Stimulated activated naive CD8-positive, alpha-beta T cell treated with anti-CD3 and anti-CD28 coated beads, Interleukin-15, amount 100 ng/mL, for 72 hours (primary cell): ENCODE results near the gene TRUB2.
"Not testable (repeated sequence)": the region's sequence is repeated elsewhere in the genome, so short reads cannot be mapped to it uniquely, and the experiment has no call there.

ENCODE experiments used
- ATAC-seq: fragments of 150-1000 bp; cut with Tn5 transposase; 2 replicates; pipeline ENCODE4 v1.10.0; 2021; ENCODE audit warnings: mild to moderate bottlenecking, moderate library complexity
- DNase-seq, 2 donors: peaks; one replicate each; pipeline ENCODE4 v3.0.0; 2021 to 2022
- H3K27ac Mint-ChIP-seq, 2 donors: one replicate each; pipeline ENCODE4 v1.8.0; 2022; ENCODE audit warnings: mild to moderate bottlenecking in 2 of 2, mixed read lengths in 2 of 2, moderate library complexity in 2 of 2
- H3K27me3 Mint-ChIP-seq: one replicate; pipeline ENCODE4 v1.8.0; 2022; ENCODE audit warnings: mixed read lengths
- H3K4me1 Mint-ChIP-seq: one replicate; pipeline ENCODE4 v1.8.0; 2022; ENCODE audit warnings: mild to moderate bottlenecking, mixed read lengths
- H3K4me3 Mint-ChIP-seq, 2 donors: one replicate each; pipeline ENCODE4 v1.8.0; 2022; ENCODE audit warnings: mild to moderate bottlenecking in 2 of 2, mixed read lengths in 2 of 2, moderate library complexity in 1 of 2
- H3K9me3 Mint-ChIP-seq, 2 donors: one replicate each; pipeline ENCODE4 v1.8.0; 2022; ENCODE audit warnings: mixed read lengths in 2 of 2

Gene TRUB2

DNA sequence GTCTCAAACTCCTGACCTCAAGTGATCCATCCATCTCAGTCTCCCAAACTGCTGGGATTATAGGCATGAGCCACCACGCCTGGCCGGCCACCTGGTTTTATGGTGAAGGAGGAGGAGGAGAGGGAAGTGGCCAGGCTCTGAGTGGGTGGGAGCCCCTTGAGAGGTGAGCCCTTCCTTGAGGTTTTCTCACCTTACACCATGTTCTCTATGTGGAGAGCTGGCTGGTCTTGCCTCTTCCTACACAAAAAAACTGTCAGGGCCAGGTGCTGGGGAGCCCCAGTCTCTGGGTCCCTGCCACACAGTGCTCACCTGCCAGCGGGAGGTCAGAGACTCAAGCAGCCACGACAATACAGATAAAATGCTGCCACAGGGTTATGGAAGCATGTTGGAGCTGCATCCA lies 28.1 kb downstream of the TRUB2 start:
- H3K4me3 Mint-ChIP-seq: no peak overlapping the region
- peaks cover 6% of the 10 kb centered on the region for H3K4me1 Mint-ChIP-seq
- peak overlapping the region in 1 of 2 donors; percentile 75 for H3K27ac Mint-ChIP-seq
- DNase-seq: no peak
- no peaks in the 10 kb centered on the region for H3K9me3 Mint-ChIP-seq
- no peaks in the 10 kb centered on the region for H3K27me3 Mint-ChIP-seq
- ATAC-seq: no peak

DNA sequence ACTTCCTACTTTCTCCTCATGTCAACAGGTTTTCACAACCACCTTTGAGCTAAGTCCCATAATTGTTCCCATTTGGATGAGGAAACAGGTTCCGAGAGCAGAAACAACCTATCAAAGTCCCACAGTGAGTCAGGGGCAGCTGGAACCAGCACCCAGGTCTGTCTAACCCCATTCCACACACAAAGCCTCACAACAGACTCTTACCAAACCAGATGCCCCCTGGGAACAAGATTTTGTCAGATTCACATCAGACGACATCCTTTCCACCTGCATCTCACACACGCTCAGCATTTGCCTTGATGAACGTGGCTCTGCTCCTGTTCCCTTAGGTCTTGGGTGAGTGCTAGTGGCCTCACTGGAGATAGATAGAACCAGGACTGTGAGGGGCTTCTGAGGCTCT lies 29.2 kb downstream of the TRUB2 start:
- H3K27me3 Mint-ChIP-seq: no peaks in the 10 kb centered on the region
- H3K4me3 Mint-ChIP-seq: no peak overlapping the region
- H3K9me3 Mint-ChIP-seq: no peaks in the 10 kb centered on the region
- no peak overlapping the region for H3K27ac Mint-ChIP-seq
- no peak for DNase-seq
- peaks cover 6% of the 10 kb centered on the region for H3K4me1 Mint-ChIP-seq
- no peak for ATAC-seq

DNA sequence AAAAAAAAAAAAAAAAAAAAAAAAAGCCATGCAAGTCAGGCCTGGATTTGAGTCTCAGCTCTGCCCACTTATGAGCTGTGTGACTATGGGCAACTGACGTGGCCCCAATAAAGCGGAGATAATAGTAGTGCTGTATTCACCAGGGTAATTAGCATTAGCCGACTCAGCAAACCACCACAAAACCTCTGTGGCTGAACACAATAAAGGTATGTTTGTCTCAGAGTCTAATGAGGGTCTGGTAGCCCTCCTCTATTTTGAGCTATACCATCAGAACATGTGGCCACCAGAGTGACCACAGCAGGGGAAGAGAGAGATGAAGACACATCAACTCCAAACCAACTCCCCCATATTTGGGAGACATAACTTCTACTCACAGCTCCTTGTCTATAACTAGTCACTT lies 30.2 kb downstream of the TRUB2 start:
- no peaks in the 10 kb centered on the region for H3K9me3 Mint-ChIP-seq
- no peak for DNase-seq
- H3K27ac Mint-ChIP-seq: no peak overlapping the region
- no peaks in the 10 kb centered on the region for H3K27me3 Mint-ChIP-seq
- no peak for ATAC-seq
- peaks cover 6% of the 10 kb centered on the region for H3K4me1 Mint-ChIP-seq
- H3K4me3 Mint-ChIP-seq: no peak overlapping the region

DNA sequence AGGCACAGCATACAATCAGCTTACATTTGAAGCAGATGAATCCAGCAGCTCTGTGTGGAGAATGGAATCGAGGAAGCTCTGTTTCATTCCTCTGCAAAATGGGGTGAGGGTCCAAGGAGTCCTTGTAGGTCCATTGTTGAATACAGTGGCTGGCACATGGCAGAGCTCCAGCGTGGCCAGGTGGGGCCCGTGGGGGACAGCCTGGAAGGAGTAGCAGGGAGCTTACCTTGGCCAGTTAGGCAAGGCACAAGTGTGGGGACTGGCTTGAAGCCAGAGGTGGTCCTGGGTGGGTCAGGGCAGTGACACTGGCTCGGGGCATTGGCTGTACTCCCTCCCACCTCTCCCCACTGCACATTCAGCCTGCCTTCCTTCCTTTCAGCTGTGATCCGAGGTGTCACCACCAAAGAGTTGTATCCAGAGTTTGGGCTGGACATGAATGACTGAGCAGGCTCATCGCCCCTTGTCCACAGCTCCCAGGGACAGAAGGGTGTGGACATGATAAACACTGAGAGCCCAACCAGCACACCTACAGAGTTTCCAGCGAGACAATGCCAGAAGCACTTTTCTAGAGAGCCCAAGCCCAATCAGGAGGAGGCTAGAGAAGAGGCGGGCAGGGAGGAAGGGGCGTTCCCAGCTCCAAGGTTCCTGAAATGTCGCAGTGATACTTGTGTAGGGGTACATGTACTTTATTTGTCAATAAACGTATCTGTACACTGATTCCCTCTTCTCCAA lies 33.8 kb downstream of the TRUB2 start:
- H3K27me3 Mint-ChIP-seq: no peaks in the 10 kb centered on the region
- no peak for DNase-seq
- H3K4me3 Mint-ChIP-seq: no peak overlapping the region
- no peak for ATAC-seq
- H3K9me3 Mint-ChIP-seq: no peaks in the 10 kb centered on the region
- no peaks in the 10 kb centered on the region for H3K4me1 Mint-ChIP-seq
- H3K27ac Mint-ChIP-seq: peak overlapping the region in 1 of 2 donors; percentile 71

DNA sequence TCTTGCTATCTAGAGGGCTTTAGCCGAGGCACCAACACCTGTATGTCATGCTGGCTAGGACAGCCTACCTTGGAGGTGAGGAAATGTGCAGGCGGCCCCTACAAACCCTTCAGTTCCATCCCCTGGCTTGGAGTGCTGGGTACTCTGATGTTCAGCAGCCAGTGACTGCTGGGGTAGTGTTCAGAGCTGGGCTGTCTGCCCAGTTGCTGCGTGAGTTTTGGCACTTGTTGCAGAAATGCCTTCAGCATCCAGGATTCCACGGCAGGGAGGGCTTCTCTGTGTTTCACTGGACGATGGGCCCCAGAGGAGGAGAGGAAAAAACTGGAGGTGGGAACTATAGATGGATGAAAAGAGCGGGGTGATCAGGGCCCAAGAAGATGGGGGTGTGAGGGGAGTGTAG lies 35.8 kb downstream of the TRUB2 start:
- Mint-ChIP-seq H3K27ac (no peak overlapping the region), H3K4me1 (no peaks in the 10 kb centered on the region), H3K27me3 (no peaks in the 10 kb centered on the region), H3K9me3 (no peaks in the 10 kb centered on the region), H3K4me3 (no peak overlapping the region)
- no peak for DNase-seq
- ATAC-seq: no peak

DNA sequence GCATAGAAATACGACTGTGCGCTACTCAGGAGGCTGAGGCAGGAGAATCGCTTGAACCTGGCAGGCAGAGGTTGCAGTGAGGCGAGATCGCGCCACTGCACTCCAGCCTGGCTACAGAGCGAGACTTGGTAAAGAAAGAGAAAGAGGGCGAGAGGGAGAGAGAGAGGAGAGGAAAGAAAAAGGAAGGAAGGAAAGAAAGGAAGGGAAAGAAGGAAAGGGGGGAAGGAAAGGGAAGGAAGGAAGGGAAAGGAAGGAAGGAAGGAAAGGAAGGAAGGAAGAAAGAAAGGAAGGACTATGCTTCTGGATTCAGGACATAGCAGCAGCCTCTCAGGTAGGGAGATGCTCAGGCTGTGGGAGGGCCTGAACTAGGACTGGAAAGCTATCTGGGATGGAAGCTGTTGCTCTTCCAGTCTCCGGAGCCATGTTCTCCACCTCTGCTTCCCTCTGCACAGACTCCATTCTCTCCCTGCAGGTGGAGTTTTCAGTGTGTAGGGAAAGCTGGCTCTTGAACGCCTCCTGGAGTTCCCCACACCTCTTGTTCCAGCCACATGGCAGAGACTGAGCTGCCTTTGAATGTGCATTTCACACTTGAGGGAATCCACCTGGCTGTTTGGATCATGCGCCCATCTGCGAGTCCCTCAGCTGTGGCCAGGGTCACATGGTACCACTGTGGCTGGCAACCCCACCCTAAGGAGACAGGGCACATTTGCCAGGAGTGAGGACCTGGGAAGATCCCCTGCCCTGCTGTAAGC lies 37.0 kb downstream of the TRUB2 start:
- Mint-ChIP-seq H3K4me3 (no peak overlapping the region), H3K9me3 (no peaks in the 10 kb centered on the region), H3K27me3 (no peaks in the 10 kb centered on the region), H3K4me1 (peaks cover 6% of the 10 kb centered on the region), H3K27ac (no peak overlapping the region)
- ATAC-seq (no peak), DNase-seq (no peak)

DNA sequence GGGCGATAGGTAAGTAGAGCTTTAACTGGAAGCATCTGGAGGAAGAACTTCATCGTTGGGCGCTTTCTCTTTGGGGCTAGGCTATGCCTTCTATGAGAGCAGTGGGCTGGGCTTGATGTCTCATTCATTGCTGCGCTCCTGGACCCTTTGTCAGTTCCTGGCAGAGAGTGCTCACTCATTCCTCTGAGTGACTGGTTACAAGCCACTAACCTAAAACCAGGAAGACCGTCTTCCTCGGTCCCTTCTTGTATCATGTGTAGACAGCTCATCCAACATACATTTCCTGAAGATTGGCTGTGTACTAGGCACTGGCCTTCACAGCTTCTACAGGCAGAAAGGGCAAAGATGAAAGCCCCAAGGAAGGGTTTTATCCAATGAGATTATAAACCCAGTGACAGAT lies 39.7 kb downstream of the TRUB2 start:
- ATAC-seq (no peak), DNase-seq (no peak)
- H3K4me3 Mint-ChIP-seq: no peak overlapping the region
- peaks cover 22% of the 10 kb centered on the region for H3K4me1 Mint-ChIP-seq
- no peaks in the 10 kb centered on the region for H3K9me3 Mint-ChIP-seq
- peak overlapping the region in 1 of 2 donors; percentile 57 for H3K27ac Mint-ChIP-seq
- no peaks in the 10 kb centered on the region for H3K27me3 Mint-ChIP-seq

DNA sequence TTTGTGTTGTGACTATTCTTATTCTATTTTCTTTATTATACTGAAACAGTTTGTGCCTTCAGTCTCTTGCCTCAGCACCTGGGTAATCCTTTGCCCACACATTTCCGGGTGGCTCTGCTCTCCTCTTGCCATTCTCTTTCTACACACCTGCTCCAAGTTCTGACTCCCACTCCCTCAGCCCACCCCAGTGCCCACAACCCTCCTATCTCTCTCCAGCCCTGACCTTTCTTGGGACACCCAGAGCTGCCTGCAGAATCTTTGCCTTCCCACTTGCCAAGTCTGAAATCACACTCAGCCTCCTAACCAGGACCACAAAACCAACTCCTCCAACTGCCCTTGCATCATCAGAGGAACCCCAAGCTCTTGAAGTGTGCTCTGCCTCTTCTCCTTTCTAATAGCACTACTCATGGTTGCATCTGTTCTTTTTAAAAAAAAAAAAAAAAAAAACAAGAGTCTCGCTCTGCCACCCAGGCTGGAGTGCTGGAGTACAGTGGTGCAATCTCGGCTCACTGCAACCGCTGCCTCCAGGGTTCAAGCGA lies 42.1 kb downstream of the TRUB2 start:
- no peaks in the 10 kb centered on the region for H3K9me3 Mint-ChIP-seq
- no peaks in the 10 kb centered on the region for H3K27me3 Mint-ChIP-seq
- DNase-seq (no peak), ATAC-seq (no peak)
- no peak overlapping the region for H3K4me3 Mint-ChIP-seq
- H3K4me1 Mint-ChIP-seq: peaks cover 38% of the 10 kb centered on the region
- H3K27ac Mint-ChIP-seq: peak overlapping the region; percentile 25 to 28

DNA sequence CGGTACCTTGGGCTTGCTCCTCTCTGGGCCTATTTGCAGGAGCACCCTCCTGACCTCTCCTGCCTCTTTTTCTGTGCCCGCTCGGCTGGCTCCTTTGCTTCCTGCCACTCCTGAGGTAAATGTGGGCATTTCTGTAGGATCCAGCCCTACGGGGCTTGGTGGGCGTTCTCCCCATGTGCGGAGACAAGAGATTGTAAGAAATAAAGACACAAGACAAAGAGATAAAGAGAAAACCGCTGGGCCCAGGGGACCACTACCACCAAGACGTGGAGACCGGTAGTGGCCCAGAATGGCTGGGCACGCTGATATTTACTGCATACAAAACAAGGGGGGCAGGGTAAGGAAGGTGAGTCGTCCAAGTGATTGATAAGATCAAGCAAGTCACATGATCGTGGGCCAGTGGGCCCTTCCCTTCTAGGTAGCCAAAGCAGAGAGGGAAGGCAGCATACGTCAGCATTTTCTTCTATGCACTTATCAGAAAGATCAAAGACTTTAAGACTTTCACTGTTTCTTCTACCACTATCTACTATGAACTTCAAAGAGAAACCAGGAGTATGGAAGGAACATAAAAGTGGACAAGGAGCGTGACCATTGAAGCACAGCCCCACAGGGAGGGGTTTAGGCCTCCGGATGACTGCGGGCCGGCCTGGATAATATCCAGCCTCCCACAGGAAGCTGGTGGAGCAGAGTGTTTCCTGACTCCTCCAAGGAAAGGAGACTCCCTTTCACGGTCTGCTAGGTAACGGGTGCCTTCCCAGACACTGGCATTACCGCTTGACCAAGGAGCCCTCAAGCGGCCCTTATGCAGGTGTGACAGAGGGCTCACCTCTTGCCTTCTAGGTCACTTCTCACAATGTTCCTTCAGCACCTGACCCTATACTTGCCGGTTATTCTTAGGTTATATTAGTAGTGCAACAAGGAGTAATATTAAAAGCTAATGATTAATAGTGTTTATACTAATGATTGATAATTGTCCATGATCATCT lies 42.9 kb downstream of the TRUB2 start:
- not testable (repeated sequence) for H3K27ac Mint-ChIP-seq, ATAC-seq, H3K9me3 Mint-ChIP-seq, H3K4me3 Mint-ChIP-seq, DNase-seq, H3K27me3 Mint-ChIP-seq
- H3K4me1 Mint-ChIP-seq: peaks cover 44% of the 10 kb centered on the region

DNA sequence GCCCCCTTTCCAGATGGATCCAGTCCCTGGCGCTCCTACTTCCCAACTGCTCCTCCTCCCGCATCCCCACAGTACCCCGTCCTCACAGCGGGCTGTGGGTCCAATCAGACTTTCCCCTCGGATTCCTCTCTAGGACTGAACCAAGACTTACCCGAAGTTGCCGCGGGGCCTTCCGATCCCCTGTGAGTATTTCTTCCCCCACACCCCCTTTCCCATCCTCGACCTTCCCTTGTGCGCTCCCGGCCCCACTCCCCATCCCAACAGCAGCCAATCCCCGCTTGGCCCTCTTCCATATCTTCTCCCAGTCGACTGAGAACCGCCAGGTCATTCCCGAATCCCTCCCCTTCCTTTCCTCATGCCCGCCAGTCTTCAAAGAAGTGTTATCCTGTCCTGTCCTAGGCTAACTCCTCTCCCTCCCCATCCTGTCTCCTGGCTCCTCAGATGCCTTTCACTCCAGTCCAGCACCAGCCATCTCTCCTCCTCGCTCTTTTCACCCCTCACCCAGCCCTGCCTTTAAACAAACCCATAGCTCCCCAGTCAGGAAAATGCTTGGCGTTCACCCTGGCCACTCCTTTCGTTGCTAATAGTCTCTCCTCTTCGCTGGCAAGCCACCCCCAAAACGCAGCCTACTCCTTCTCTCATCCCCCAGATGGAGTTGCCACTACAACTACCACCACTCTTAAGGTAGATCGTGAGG lies 45.5 kb downstream of the TRUB2 start:
- no peak for ATAC-seq
- peak overlapping the region; percentile 93 to 100 for H3K27ac Mint-ChIP-seq
- H3K9me3 Mint-ChIP-seq: no peaks in the 10 kb centered on the region
- H3K27me3 Mint-ChIP-seq: no peaks in the 10 kb centered on the region
- H3K4me1 Mint-ChIP-seq: peaks cover 54% of the 10 kb centered on the region
- H3K4me3 Mint-ChIP-seq: peak overlapping the region; percentile 83 to 95
- DNase-seq: no peak

DNA sequence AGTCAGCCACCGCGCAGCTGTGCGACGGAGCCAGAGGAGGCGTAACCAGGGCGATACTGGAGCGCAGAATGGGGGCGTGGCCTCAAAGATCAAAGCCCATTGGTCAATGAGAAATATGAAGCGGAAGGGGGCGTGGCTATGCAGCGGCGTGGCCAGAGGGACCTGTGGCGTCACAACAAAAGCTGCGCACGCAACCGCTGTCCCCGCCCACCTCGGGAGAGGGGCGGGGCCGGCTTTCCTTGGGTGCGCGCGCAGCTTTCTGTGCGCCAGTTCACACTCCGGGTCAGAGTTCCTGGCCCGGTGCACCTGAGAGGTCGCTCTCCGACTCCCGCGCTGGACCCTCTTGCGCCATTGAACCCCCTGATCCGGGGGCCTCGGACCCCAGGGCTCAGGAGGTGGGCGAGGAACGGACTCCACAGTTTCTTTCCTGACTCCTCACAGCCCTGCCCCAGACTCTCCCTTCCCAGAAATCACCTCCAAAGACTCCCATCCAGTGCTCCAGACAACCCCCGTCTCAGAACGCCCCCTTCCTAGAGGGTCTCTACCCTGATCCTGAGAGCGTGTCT lies 46.2 kb downstream of the TRUB2 start, which contains the start of gene SWI5:
TSS of gene SWI5 (plus strand) at position 269 of the 566 bp plus-strand sequence.
- Mint-ChIP-seq H3K9me3 (no peaks in the 10 kb centered on the region), H3K27me3 (no peaks in the 10 kb centered on the region), H3K4me1 (peaks cover 54% of the 10 kb centered on the region), H3K4me3 (peak within 1 kb of the TSS; percentile 83 to 95), H3K27ac (peak within 1 kb of the TSS; percentile 93 to 100)
- ATAC-seq (peak; percentile 98), DNase-seq (peak; percentile 100)

DNA sequence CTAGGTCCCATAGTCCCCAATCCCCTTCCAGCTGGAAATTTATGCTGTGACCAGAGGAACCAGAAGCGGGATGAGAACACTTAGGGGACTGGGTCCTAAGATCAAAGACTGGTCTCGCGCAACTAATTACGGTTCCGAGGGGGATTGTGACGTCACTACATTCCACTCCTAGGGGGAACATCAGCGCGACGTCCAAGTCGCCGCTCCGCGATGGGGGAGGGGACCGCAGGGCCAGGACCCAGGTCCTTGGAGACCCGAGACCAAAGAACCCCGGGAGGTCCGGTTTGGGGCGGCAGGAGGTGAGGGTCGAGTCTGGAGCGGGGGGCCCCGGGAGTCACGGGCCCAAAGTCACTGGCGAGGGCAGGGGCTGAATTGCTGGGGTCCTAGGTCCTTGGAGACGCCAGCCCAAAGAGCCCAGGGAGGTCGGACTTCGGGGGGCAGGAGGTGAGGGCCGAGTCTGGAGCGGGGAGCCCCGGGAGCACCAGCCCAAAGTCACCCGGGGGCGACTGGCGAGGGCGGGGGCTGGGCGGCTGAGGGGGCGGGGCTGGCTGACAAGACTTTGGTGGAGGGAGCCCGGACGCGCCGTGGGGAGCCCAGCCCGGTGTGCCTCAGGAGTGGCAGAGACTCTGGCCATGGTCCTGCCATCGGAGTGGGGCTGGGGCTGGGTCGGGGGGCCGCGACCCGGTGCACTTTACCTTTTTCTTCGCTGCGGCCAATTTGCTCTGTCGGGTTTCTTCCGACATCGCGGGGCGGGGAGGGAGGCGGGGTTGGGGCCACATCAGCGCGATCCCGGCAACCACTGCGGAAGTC lies 46.8 kb downstream of the TRUB2 start, which contains the start of gene GOLGA2:
TSS of gene GOLGA2 (minus strand) at position 810 of the 810 bp plus-strand sequence. CDS start at position 779, 31 bp downstream.
- Mint-ChIP-seq H3K9me3 (no peaks in the 10 kb centered on the region), H3K4me3 (peak within 1 kb of the TSS; percentile 83 to 95), H3K27ac (peak within 1 kb of the TSS; percentile 93 to 100), H3K27me3 (no peaks in the 10 kb centered on the region), H3K4me1 (peaks cover 50% of the 10 kb centered on the region)
- no peak for DNase-seq
- peak; percentile 82 for ATAC-seq

DNA sequence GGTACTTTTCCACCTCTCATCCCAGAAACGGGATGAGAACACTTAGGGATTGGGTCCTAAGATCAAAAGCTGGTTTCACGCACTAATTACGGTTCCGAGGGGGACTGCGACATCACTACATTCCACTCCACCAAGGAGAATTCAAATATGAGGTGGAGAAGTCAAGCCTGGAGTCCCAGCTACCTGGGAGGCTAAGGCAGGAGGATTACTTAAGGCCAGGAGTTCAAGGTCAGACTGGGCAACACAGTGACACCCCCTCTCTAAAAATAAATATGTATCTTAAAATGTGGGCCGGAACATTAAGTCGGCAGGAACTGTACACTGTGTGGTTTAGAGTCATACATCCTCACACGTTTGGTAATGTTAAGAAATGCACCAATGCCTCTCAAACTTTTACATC lies 48.0 kb downstream of the TRUB2 start:
- Mint-ChIP-seq H3K4me3 (peak overlapping the region in 1 of 2 donors; percentile 95), H3K4me1 (peaks cover 40% of the 10 kb centered on the region), H3K27ac (no peak overlapping the region), H3K9me3 (no peaks in the 10 kb centered on the region), H3K27me3 (no peaks in the 10 kb centered on the region)
- ATAC-seq: no peak
- DNase-seq: no peak

DNA sequence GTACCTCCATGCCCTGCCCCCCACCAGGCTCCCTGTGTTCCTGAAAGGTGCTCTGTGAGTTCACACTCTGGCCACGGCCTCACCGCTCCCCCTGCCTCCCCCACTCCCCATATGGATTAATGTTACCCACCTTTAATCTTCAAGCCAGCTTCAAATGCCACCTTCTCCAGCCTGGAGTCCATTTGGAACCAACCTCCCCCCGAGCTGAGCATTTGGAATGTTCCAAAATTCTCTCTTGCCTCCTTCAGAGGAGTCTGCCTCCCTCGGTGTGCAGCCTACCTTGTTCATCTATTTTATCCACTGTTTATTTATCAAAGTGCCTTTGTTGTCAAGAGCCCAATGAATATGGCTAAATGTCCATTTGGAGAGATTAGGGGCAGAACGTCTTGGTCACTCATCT lies 50.7 kb downstream of the TRUB2 start:
- no peaks in the 10 kb centered on the region for H3K27me3 Mint-ChIP-seq
- no peaks in the 10 kb centered on the region for H3K9me3 Mint-ChIP-seq
- no peak overlapping the region for H3K4me3 Mint-ChIP-seq
- H3K4me1 Mint-ChIP-seq: peaks cover 22% of the 10 kb centered on the region
- no peak for ATAC-seq
- no peak overlapping the region for H3K27ac Mint-ChIP-seq
- no peak for DNase-seq
